Astrocyte (in vitro differentiated cells and primary cell): Measurements from ENCODE around the gene IGF2R. TPM values are rescaled to one million over a fixed set of nuclear protein-coding genes. Genes with fewer than 3 reads are reported as not detected.
"Not testable (repeated sequence)": the region's sequence is repeated elsewhere in the genome, so short reads cannot be mapped to it uniquely, and the experiment has no call there.

Experiments used
- DNase-seq: peaks from one replicate; pipeline ENCODE4 v3.0.0-alpha.2; 2010; ENCODE audit warnings: low read depth
- FAIRE-seq: peaks from 2 replicates; lab custom pipeline; 2011; peaks lifted over from hg19 to GRCh38; lab: Jason Lieb, UNC
- H2AFZ ChIP-seq: 2 replicates; pipeline ENCODE4 v1.6.0; 2012; ENCODE audit warnings: low read depth, low read length, inconsistent platforms
- H3K27ac ChIP-seq: 2 replicates; pipeline ENCODE4 v1.5.1; 2011; ENCODE audit warnings: low read depth, low read length, inconsistent platforms
- H3K27me3 ChIP-seq: 2 replicates; pipeline ENCODE4 v1.6.0; 2011; ENCODE audit warnings: low read length, inconsistent platforms; ENCODE audit not compliant: insufficient read depth
- H3K36me3 ChIP-seq: 2 replicates; pipeline ENCODE4 v1.5.1; 2011; ENCODE audit warnings: low read length, inconsistent platforms; ENCODE audit not compliant: insufficient read depth
- H3K4me1 ChIP-seq: 2 replicates; pipeline ENCODE4 v1.5.1; 2011; ENCODE audit warnings: low read length, inconsistent platforms; ENCODE audit not compliant: insufficient read depth
- H3K4me2 ChIP-seq: 2 replicates; pipeline ENCODE4 v1.6.0; 2012; ENCODE audit warnings: low read length, inconsistent platforms
- H3K4me3 ChIP-seq: 2 replicates; pipeline ENCODE4 v1.5.1; 2011; ENCODE audit warnings: low read depth, mild to moderate bottlenecking, low read length, inconsistent platforms; ENCODE audit not compliant: insufficient read depth
- H3K79me2 ChIP-seq: 2 replicates; pipeline ENCODE4 v1.6.0; 2012; ENCODE audit warnings: mild to moderate bottlenecking, low read length, inconsistent platforms; ENCODE audit not compliant: insufficient read depth
- H3K9ac ChIP-seq: 2 replicates; pipeline ENCODE4 v1.6.0; 2012; ENCODE audit warnings: mild to moderate bottlenecking, low read length, inconsistent platforms
- H3K9me3 ChIP-seq: 2 replicates; pipeline ENCODE4 v1.5.1; 2012; ENCODE audit warnings: low read depth, mild to moderate bottlenecking, low read length, inconsistent platforms; ENCODE audit not compliant: insufficient read depth
- H4K20me1 ChIP-seq: 2 replicates; pipeline ENCODE4 v1.6.0; 2012; ENCODE audit warnings: low read length, inconsistent platforms; ENCODE audit not compliant: insufficient read depth
- H3K27ac Mint-ChIP-seq: one replicate; pipeline ENCODE4 v1.8.0; 2021; ENCODE audit warnings: mild to moderate bottlenecking, mixed read lengths; ENCODE audit not compliant: unreplicated experiment
- H3K27me3 Mint-ChIP-seq: one replicate; pipeline ENCODE4 v1.8.0; 2021; ENCODE audit warnings: low read depth, mixed read lengths; ENCODE audit not compliant: unreplicated experiment
- H3K36me3 Mint-ChIP-seq: one replicate; pipeline ENCODE4 v1.8.0; 2021; ENCODE audit warnings: low read depth, mixed read lengths; ENCODE audit not compliant: unreplicated experiment
- H3K4me1 Mint-ChIP-seq: one replicate; pipeline ENCODE4 v1.8.0; 2021; ENCODE audit warnings: low read depth, mixed read lengths; ENCODE audit not compliant: unreplicated experiment
- H3K4me3 Mint-ChIP-seq: one replicate; pipeline ENCODE4 v1.8.0; 2021; ENCODE audit warnings: mild to moderate bottlenecking, moderate library complexity, mixed read lengths; ENCODE audit not compliant: unreplicated experiment
- H3K9me3 Mint-ChIP-seq: one replicate; pipeline ENCODE4 v1.8.0; 2021; ENCODE audit warnings: mild to moderate bottlenecking, mixed read lengths; ENCODE audit not compliant: unreplicated experiment
- CTCF ChIP-seq: IDR thresholded peaks from 2 replicates; pipeline ENCODE4 v1.5.1; 2011; ENCODE audit warnings: low read depth, mild to moderate bottlenecking, inconsistent platforms, low read length, moderate library complexity; ENCODE audit not compliant: insufficient read depth
- EZH2 ChIP-seq: IDR thresholded peaks from 2 replicates; pipeline ENCODE4 v1.6.1; 2012; ENCODE audit warnings: mild to moderate bottlenecking, low read length, inconsistent platforms; ENCODE audit not compliant: insufficient read depth
- total RNA-seq: library from RNA; stranded (reverse); gene quantifications from 2 replicates; pipeline ENCODE4 v1.2.1, GENCODE V29; 2021

Gene IGF2R
- total RNA-seq, 1 donor from 2014 or later = 173 TPM

DNA sequence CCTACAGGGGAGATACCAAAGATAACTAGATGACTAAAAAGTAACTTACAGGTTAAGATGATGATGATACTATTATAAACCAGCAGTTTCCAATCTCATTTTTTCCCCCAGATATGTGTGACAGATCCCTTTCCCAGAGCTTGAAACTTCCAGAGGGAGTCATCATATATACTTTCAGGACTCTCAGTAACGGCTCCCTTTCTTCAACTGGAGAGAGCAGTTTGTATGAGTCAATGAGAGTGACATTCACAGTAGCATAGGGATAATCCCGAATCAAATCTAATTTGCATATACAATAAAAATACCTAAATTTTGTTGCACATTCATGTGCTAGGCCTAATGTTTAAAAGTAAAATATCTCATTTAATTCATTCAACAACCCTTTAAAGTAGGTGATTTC lies 29.7 kb downstream of the IGF2R start:
- H3K9me3 ChIP-seq = no peaks in the 10 kb centered on the region
- Mint-ChIP-seq H3K9me3 (no peaks in the 10 kb centered on the region), H3K36me3 (peaks cover 24% of the 10 kb centered on the region), H3K4me3 (no peak overlapping the region), H3K27ac (no peak overlapping the region), H3K27me3 (no peaks in the 10 kb centered on the region), H3K4me1 (peaks cover 17% of the 10 kb centered on the region)
- H4K20me1 ChIP-seq = peaks cover 86% of the 10 kb centered on the region
- H3K27ac ChIP-seq = no peak overlapping the region
- FAIRE-seq (no peak), DNase-seq (no peak)
- peaks cover 4% of the 10 kb centered on the region for H3K36me3 ChIP-seq
- no peaks in the 10 kb centered on the region for H3K4me1 ChIP-seq
- no peak overlapping the region for H3K4me3 ChIP-seq
- H2AFZ ChIP-seq = no peak overlapping the region
- no peak for TF ChIP-seq EZH2
- TF ChIP-seq CTCF = no peak
- peaks cover 99% of the 10 kb centered on the region for H3K79me2 ChIP-seq
- no peak overlapping the region for H3K9ac ChIP-seq
- no peaks in the 10 kb centered on the region for H3K27me3 ChIP-seq
- no peak overlapping the region for H3K4me2 ChIP-seq

DNA sequence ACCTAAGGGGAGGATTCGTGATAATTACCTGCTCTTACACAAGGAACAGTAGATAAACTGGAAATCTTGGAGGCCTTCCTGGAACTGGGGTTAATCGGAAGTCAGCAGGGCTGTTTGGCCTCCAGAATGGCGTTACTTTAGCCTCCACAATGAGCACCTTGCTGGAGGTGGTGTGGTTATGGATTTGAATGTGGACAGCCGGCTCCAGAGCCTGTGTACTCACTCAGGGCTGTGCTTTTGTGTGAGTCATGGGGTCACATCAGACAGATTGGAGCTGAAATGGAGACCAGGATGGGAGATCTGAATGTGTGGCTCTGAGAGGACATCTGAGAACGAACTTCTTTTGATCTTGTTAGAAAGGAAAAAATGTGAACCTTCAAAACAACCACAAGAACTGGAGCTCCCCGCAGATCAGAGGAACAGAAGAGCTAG lies 30.4 kb downstream of the IGF2R start:
- Mint-ChIP-seq H3K27ac (no peak overlapping the region), H3K4me3 (no peak overlapping the region), H3K27me3 (no peaks in the 10 kb centered on the region), H3K9me3 (no peaks in the 10 kb centered on the region), H3K4me1 (peaks cover 14% of the 10 kb centered on the region), H3K36me3 (peaks cover 26% of the 10 kb centered on the region)
- H3K4me3 ChIP-seq = no peak overlapping the region
- no peak overlapping the region for H2AFZ ChIP-seq
- DNase-seq = no peak
- H3K27me3 ChIP-seq = no peaks in the 10 kb centered on the region
- TF ChIP-seq EZH2 (no peak), CTCF (no peak)
- H3K4me1 ChIP-seq = no peaks in the 10 kb centered on the region
- no peak overlapping the region for H3K4me2 ChIP-seq
- no peak overlapping the region for H3K9ac ChIP-seq
- peaks cover 4% of the 10 kb centered on the region for H3K36me3 ChIP-seq
- FAIRE-seq = no peak
- no peak overlapping the region for H3K27ac ChIP-seq
- H3K79me2 ChIP-seq = peaks cover 99% of the 10 kb centered on the region
- no peaks in the 10 kb centered on the region for H3K9me3 ChIP-seq
- peaks cover 86% of the 10 kb centered on the region for H4K20me1 ChIP-seq

- H3K36me3 ChIP-seq = peaks cover 4% of the 10 kb centered on the region
- no peak overlapping the region for H3K4me3 ChIP-seq
- Mint-ChIP-seq H3K27me3 (no peaks in the 10 kb centered on the region), H3K9me3 (no peaks in the 10 kb centered on the region), H3K4me1 (peaks cover 14% of the 10 kb centered on the region), H3K4me3 (no peak overlapping the region), H3K36me3 (peaks cover 27% of the 10 kb centered on the region), H3K27ac (no peak overlapping the region)
- no peaks in the 10 kb centered on the region for H3K4me1 ChIP-seq
- no peak overlapping the region for H3K4me2 ChIP-seq
- H3K27ac ChIP-seq = no peak overlapping the region
- TF ChIP-seq EZH2 (no peak), CTCF (no peak)
- H3K9me3 ChIP-seq = no peaks in the 10 kb centered on the region
- H3K79me2 ChIP-seq = peaks cover 99% of the 10 kb centered on the region
- H3K27me3 ChIP-seq = no peaks in the 10 kb centered on the region
- DNase-seq = peak; percentile 37
- peaks cover 87% of the 10 kb centered on the region for H4K20me1 ChIP-seq
- H2AFZ ChIP-seq = no peak overlapping the region
- no peak overlapping the region for H3K9ac ChIP-seq
- no peak for FAIRE-seq
These were observed 31.4 kb downstream of the IGF2R start for GRCh38 chr6:160000280-160000704.

DNA sequence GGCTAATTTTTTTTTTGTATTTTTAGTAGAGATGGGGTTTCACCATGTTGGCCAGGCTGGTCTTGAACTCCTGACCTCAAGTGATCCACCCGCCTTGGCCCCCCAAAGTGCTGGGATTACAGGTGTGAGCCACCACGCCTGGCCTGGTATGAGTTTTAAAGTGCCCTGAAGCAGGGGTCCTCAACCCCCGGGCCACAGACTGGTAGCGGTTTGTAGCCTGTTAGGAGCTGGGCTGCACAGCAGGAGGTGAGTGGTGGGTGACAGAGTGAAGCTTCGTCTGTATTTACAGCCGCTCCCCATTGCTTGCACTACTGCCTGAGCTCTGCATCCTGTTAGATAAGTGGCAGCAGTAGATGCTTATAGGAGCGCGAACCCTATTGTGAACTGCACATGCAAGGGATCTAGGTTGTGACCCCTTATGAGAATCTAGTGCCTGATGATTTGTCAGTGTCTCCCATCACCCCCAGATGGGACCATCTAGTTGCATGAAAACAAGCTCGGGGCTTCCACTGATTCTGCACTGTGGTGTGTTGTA lies 32.1 kb downstream of the IGF2R start:
- H3K27ac ChIP-seq, H3K4me2 ChIP-seq: not testable (repeated sequence)
- H3K36me3 Mint-ChIP-seq = peaks cover 25% of the 10 kb centered on the region

More for the DNA sequence above, 32.1 kb downstream of the IGF2R start:
- H3K9me3 Mint-ChIP-seq, FAIRE-seq, H3K9ac ChIP-seq, H2AFZ ChIP-seq, H3K4me1 ChIP-seq, H3K36me3 ChIP-seq, H3K4me3 Mint-ChIP-seq, H3K4me3 ChIP-seq, DNase-seq, H3K27me3 ChIP-seq, H3K9me3 ChIP-seq, H3K27me3 Mint-ChIP-seq, H3K27ac Mint-ChIP-seq: not testable (repeated sequence)
- peaks cover 13% of the 10 kb centered on the region for H3K4me1 Mint-ChIP-seq
- peaks cover 94% of the 10 kb centered on the region for H3K79me2 ChIP-seq
- H4K20me1 ChIP-seq = peaks cover 84% of the 10 kb centered on the region
